Liver (tissue), 3 donors: ENCODE measurements around the gene ARHGAP19.
A peak's percentile ranks its signal among the peaks of the same experiment; 100 is the strongest.

Source experiments
- ATF3 ChIP-seq: IDR thresholded peaks from 2 replicates; pipeline ENCODE4 v1.6.1; 2016; ENCODE audit warnings: antibody characterized with exemption
- CTCF ChIP-seq: fragments of 150-350 bp; IDR thresholded peaks from 2 replicates; pipeline ENCODE4 v1.5.1; 2017; ENCODE audit warnings: improper control_type of control experiment, low read depth, low read length; ENCODE audit not compliant: missing input control
- EGR1 ChIP-seq, 2 donors: IDR thresholded peaks; 2 replicates each; pipeline ENCODE4 v1.6.1; 2016 to 2018; ENCODE audit warnings: antibody characterized with exemption in 2 of 2, low read depth in 2 of 2
- FOXA1 ChIP-seq: IDR thresholded peaks from 2 replicates; pipeline ENCODE4 v1.6.1; 2016; ENCODE audit warnings: antibody characterized with exemption
- GABPA ChIP-seq, 2 donors: IDR thresholded peaks in 1 of 2; conservative IDR thresholded peaks in 1 of 2; 2 replicates each; pipeline ENCODE4 v1.6.1; 2016; ENCODE audit warnings: antibody characterized with exemption in 2 of 2, mild to moderate bottlenecking in 1 of 2, moderate library complexity in 1 of 2
- JUND ChIP-seq, 2 donors: IDR thresholded peaks; 2 replicates each; pipeline ENCODE4 v1.6.1; 2016; ENCODE audit warnings: antibody characterized with exemption in 2 of 2
- MAX ChIP-seq: IDR thresholded peaks from 2 replicates; pipeline ENCODE4 v1.6.1; 2016; ENCODE audit warnings: antibody characterized with exemption
- RAD21 ChIP-seq, 2 donors: IDR thresholded peaks; 2 replicates each; pipeline ENCODE4 v1.6.1; 2016; ENCODE audit warnings: antibody characterized with exemption in 2 of 2, mild to moderate bottlenecking in 2 of 2
- REST ChIP-seq: IDR thresholded peaks from 2 replicates; pipeline ENCODE4 v1.6.1; 2016; ENCODE audit warnings: antibody characterized with exemption, mild to moderate bottlenecking
- SP1 ChIP-seq: IDR thresholded peaks from 2 replicates; pipeline ENCODE4 v1.6.1; 2018; ENCODE audit warnings: antibody characterized with exemption, mild to moderate bottlenecking
- TAF1 ChIP-seq: conservative IDR thresholded peaks from 2 replicates; pipeline ENCODE4 v1.6.1; 2016; ENCODE audit warnings: antibody characterized with exemption, mild to moderate bottlenecking
- YY1 ChIP-seq: IDR thresholded peaks from 2 replicates; pipeline ENCODE4 v1.6.1; 2016; ENCODE audit warnings: antibody characterized with exemption, mild to moderate bottlenecking
- ZBTB33 ChIP-seq: IDR thresholded peaks from 2 replicates; pipeline ENCODE4 v1.6.1; 2016; ENCODE audit warnings: antibody characterized with exemption
- donor health status: healthy.
- donor health status: healthy.

GRCh38 chr10:97332591-97333350 lies 40.3 kb upstream of the ARHGAP19 start:
- TF ChIP-seq CTCF, result peak; percentile 36
- TF ChIP-seq GABPA (IDR thresholded peaks at IDR 0.05 in 1 of 2, conservative IDR thresholded peaks at IDR 0.05 in 1 of 2), result no peak
- peak; percentile 71 for TF ChIP-seq TAF1
- peak; percentile 53 for TF ChIP-seq REST
- TF ChIP-seq ZBTB33, result no peak
- TF ChIP-seq JUND (IDR thresholded peaks at IDR 0.05), result no peak
- TF ChIP-seq ATF3, result no peak
- no peak for TF ChIP-seq EGR1 (IDR thresholded peaks at IDR 0.05; ENCODE audit: low read depth in 2 of 2)
- TF ChIP-seq RAD21 (IDR thresholded peaks at IDR 0.05), result peak; percentile 78 to 79
- peak; percentile 57 for TF ChIP-seq MAX
- peak; percentile 31 for TF ChIP-seq YY1
- TF ChIP-seq SP1, result no peak
- no peak for TF ChIP-seq FOXA1
